Caco-2 (cell line): ENCODE measurements around the gene PARD3B. TPM values are rescaled to one million over a fixed set of nuclear protein-coding genes. Genes with fewer than 3 reads are reported as not detected.

Experiments used
- BruUV-seq: library from RNA; stranded (reverse); fragments of 400-500 nt; replicated peaks from 2 replicates; lab custom pipeline; 2021; lab: Mats Ljungman, UMichigan
- CTCF ChIA-PET: fragments of 300-600 bp; sonication (Branson Sonifier 250); formaldehyde crosslinking; loops from one replicate; lab custom pipeline; 2022; ENCODE audit warnings: antibody characterized with exemption; lab: Charles Lee
- POLR2A ChIA-PET: fragments of 300-600 bp; sonication (Branson Sonifier 250); formaldehyde crosslinking; loops from one replicate; lab custom pipeline; 2022; ENCODE audit warnings: antibody characterized with exemption; lab: Charles Lee
- DNase-seq, 2 experiments: peaks; one replicate each; pipeline versions ENCODE4 v3.0.0 to v3.0.0-alpha.2; 2020 to 2022
- H3K27me3 ChIP-seq: replicated peaks from 2 replicates; pipeline ENCODE4 v1.6.0; 2011; ENCODE audit warnings: low read length; ENCODE audit not compliant: control insufficient read depth, insufficient read depth
- H3K36me3 ChIP-seq: 2 replicates; pipeline ENCODE4 v1.5.1; 2011; ENCODE audit warnings: low read length; ENCODE audit not compliant: control insufficient read depth, insufficient read depth
- H3K4me1 ChIP-seq: fragments of 250-450 bp; sonication (Bioruptor Pico); 2 replicates; pipeline ENCODE4 v1.5.1; 2020; ENCODE audit warnings: mild to moderate bottlenecking
- H3K4me3 ChIP-seq: 2 replicates; pipeline ENCODE4 v1.5.1; 2011; ENCODE audit warnings: low read depth, mild to moderate bottlenecking, control low read depth, low read length
- H3K9me3 ChIP-seq: fragments of 250-450 bp; sonication (Bioruptor Pico); 2 replicates; pipeline ENCODE4 v1.5.1; 2020; ENCODE audit warnings: mild to moderate bottlenecking, moderate library complexity
- H3K27ac Mint-ChIP-seq: one replicate; pipeline ENCODE4 v1.8.0; 2022; ENCODE audit warnings: mixed read lengths; ENCODE audit not compliant: unreplicated experiment
- H3K27me3 Mint-ChIP-seq: one replicate; pipeline ENCODE4 v1.8.0; 2022; ENCODE audit warnings: mixed read lengths; ENCODE audit not compliant: insufficient read depth, unreplicated experiment
- H3K36me3 Mint-ChIP-seq: one replicate; pipeline ENCODE4 v1.8.0; 2022; ENCODE audit warnings: mild to moderate bottlenecking, mixed read lengths; ENCODE audit not compliant: insufficient read depth, unreplicated experiment
- H3K4me1 Mint-ChIP-seq: one replicate; pipeline ENCODE4 v1.8.0; 2022; ENCODE audit warnings: low read depth, mixed read lengths; ENCODE audit not compliant: unreplicated experiment
- H3K4me3 Mint-ChIP-seq: one replicate; pipeline ENCODE4 v1.8.0; 2022; ENCODE audit warnings: mild to moderate bottlenecking, moderate library complexity, mixed read lengths; ENCODE audit not compliant: unreplicated experiment
- H3K9me3 Mint-ChIP-seq: one replicate; pipeline ENCODE4 v1.8.0; 2022; ENCODE audit warnings: mixed read lengths; ENCODE audit not compliant: unreplicated experiment
- intact Hi-C: fragments of 100-400 bp; cut with micrococcal nuclease; formaldehyde crosslinking; loops from one replicate; pipeline ENCODE4 v1.10.0; 2022; ENCODE audit not compliant: unreplicated experiment
- total RNA-seq: library from RNA; stranded (reverse); gene quantifications from 2 replicates; pipeline ENCODE4 v1.2.3, GENCODE V29; 2022
- TF ChIP-seq, protein P1 (sequence below), 2 experiments: fragments of 200-600 bp in 1 of 2; IDR thresholded peaks; 1 replicate in 1 of 2; 2 replicates in 1 of 2; pipeline versions ENCODE4 v1.5.1 to v1.8.0; 2011 to 2022; ENCODE audit warnings: antibody characterized with exemption in 1 of 2, control low read depth in 1 of 2, inconsistent platforms in 1 of 2, low read depth in 1 of 2, low read length in 1 of 2, mild to moderate bottlenecking in 1 of 2, moderate library complexity in 1 of 2; ENCODE audit not compliant: insufficient read depth in 1 of 2, severe bottlenecking in 1 of 2, unreplicated experiment in 1 of 2

PARD3B gene
- total RNA-seq, 1 experiment from 2014 or later: 68.9 TPM

DNA sequence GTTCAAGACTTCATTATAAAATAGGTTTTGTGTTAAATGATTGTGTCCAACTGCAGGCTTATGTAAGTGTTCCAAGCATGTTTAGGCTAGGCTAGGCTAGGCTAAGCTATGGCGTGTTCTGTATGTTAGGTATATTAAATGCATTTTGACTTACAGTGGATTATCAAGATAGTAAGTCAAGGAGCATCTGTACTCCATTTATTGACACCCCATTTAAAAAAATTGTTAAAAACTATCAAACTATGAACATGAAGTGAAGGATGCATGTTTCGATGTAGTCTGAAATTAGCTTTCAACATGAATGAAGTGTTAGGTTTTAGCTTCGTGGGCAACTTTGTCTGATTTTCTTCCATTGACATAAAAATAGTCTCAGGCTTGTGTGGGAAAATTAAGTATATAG lies 290.5 kb downstream of the PARD3B start:
- no peaks in the 10 kb centered on the region for H3K27me3 ChIP-seq
- no TSS peak for BruUV-seq
- Mint-ChIP-seq H3K27me3 (no peaks in the 10 kb centered on the region), H3K9me3 (no peaks in the 10 kb centered on the region), H3K4me1 (peaks cover 17% of the 10 kb centered on the region), H3K36me3 (no peaks in the 10 kb centered on the region), H3K4me3 (no peak overlapping the region), H3K27ac (no peak overlapping the region)
- CTCF ChIA-PET: no interaction called here
- intact Hi-C loops: no loop called here
- DNase-seq: no peak
- H3K9me3 ChIP-seq: no peaks in the 10 kb centered on the region
- H3K4me1 ChIP-seq: peaks cover 3% of the 10 kb centered on the region; the same call in 1 of the 2 replicates
- TF ChIP-seq, protein P1, sequence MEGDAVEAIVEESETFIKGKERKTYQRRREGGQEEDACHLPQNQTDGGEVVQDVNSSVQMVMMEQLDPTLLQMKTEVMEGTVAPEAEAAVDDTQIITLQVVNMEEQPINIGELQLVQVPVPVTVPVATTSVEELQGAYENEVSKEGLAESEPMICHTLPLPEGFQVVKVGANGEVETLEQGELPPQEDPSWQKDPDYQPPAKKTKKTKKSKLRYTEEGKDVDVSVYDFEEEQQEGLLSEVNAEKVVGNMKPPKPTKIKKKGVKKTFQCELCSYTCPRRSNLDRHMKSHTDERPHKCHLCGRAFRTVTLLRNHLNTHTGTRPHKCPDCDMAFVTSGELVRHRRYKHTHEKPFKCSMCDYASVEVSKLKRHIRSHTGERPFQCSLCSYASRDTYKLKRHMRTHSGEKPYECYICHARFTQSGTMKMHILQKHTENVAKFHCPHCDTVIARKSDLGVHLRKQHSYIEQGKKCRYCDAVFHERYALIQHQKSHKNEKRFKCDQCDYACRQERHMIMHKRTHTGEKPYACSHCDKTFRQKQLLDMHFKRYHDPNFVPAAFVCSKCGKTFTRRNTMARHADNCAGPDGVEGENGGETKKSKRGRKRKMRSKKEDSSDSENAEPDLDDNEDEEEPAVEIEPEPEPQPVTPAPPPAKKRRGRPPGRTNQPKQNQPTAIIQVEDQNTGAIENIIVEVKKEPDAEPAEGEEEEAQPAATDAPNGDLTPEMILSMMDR (IDR thresholded peaks at IDR 0.05; ENCODE audit: insufficient read depth in 1 of 2, low read depth in 1 of 2, low read length in 1 of 2, severe bottlenecking in 1 of 2, unreplicated experiment in 1 of 2): no peak
- no peaks in the 10 kb centered on the region for H3K36me3 ChIP-seq
- H3K4me3 ChIP-seq: no peak overlapping the region
- POLR2A ChIA-PET: no interaction called here

DNA sequence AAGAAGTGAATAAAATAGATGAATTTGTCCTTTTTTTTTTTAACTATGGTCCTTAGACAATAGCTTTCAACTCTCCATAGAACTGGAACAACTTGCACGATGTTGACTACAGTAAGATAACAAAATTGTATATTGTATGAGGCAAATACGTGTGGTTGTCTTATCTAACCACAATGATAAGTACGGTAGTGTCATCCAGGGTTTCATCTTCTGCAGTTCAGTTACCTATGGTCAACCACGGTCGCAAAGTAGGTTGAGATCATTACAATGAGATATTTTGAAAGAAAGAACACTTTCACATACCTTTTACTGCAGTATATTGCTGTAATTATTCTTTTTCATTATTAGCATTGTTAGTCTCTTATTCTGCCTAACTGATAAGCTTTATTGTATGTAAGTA lies 295.2 kb downstream of the PARD3B start:
- CTCF ChIA-PET: no interaction called here
- BruUV-seq: no TSS peak

DNA sequence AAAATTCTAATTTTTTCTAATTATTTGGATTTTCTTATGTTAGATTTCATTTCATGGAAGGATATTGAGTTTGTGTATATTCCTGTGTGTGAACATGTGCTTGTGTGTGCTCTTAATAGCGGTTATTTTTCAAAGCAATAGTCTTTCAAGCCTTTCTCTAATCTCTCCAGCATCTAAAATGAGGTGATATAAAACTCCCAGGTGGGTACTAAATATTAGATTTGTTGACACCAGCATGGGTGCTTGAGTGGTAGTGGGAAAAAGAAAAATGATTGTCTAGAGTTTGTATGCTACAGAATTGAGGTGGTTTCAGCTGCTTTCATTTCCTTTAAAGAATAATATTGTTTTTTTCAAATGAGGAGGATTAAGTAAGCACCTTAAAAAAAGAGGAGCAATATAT lies 296.8 kb downstream of the PARD3B start:
- H3K36me3 ChIP-seq: no peaks in the 10 kb centered on the region
- no peaks in the 10 kb centered on the region for H3K27me3 ChIP-seq
- Mint-ChIP-seq H3K4me3 (no peak overlapping the region), H3K4me1 (peaks cover 28% of the 10 kb centered on the region), H3K27me3 (no peaks in the 10 kb centered on the region), H3K9me3 (no peaks in the 10 kb centered on the region), H3K36me3 (no peaks in the 10 kb centered on the region), H3K27ac (no peak overlapping the region)
- H3K4me3 ChIP-seq: no peak overlapping the region
- H3K9me3 ChIP-seq: no peaks in the 10 kb centered on the region
- POLR2A ChIA-PET: no interaction called here
- peaks cover 8% of the 10 kb centered on the region; the same call in 1 of the 2 replicates for H3K4me1 ChIP-seq
- DNase-seq: no peak
- intact Hi-C loops: loop anchor here (10.0 kb wide), 1 partner anchor 117 kb away; no protein-coding TSS in a partner anchor
- CTCF ChIA-PET: no interaction called here
- TF ChIP-seq, protein P1 (IDR thresholded peaks at IDR 0.05; ENCODE audit: insufficient read depth in 1 of 2, low read depth in 1 of 2, low read length in 1 of 2, severe bottlenecking in 1 of 2, unreplicated experiment in 1 of 2): no peak
- no TSS peak for BruUV-seq

More for the DNA sequence above, 295.2 kb downstream of the PARD3B start:
- Mint-ChIP-seq H3K36me3 (no peaks in the 10 kb centered on the region), H3K27ac (no peak overlapping the region), H3K4me1 (peaks cover 22% of the 10 kb centered on the region), H3K4me3 (no peak overlapping the region), H3K9me3 (no peaks in the 10 kb centered on the region), H3K27me3 (no peaks in the 10 kb centered on the region)
- Histone ChIP-seq H3K4me3 (no peak overlapping the region), H3K27me3 (no peaks in the 10 kb centered on the region), H3K36me3 (no peaks in the 10 kb centered on the region), H3K9me3 (no peaks in the 10 kb centered on the region), H3K4me1 (peaks cover 8% of the 10 kb centered on the region; the same call in 1 of the 2 replicates)
- intact Hi-C loops: loop anchor here (10.0 kb wide), 1 partner anchor 116 kb away; no protein-coding TSS in a partner anchor
- POLR2A ChIA-PET: no interaction called here
- no peak for DNase-seq
- TF ChIP-seq, protein P1 (IDR thresholded peaks at IDR 0.05; ENCODE audit: insufficient read depth in 1 of 2, low read depth in 1 of 2, low read length in 1 of 2, severe bottlenecking in 1 of 2, unreplicated experiment in 1 of 2): no peak
